D721Med (cell line): ENCODE measurements around the gene CALHM4.

Experiments
- DNase-seq: peaks from one replicate; pipeline ENCODE4 v3.0.0; 2011; ENCODE audit warnings: low spot score; ENCODE audit not compliant: insufficient read length
- FAIRE-seq: peaks from 2 replicates; lab custom pipeline; 2011; peaks lifted over from hg19 to GRCh38; lab: Jason Lieb, UNC
- TF ChIP-seq, protein P1 (sequence below): IDR thresholded peaks from 2 replicates; pipeline ENCODE4 v1.5.1; 2012; ENCODE audit warnings: mild to moderate bottlenecking, control low read depth; ENCODE audit not compliant: insufficient read depth; ENCODE audit errors: missing control alignments

The CALHM4 gene

DNA sequence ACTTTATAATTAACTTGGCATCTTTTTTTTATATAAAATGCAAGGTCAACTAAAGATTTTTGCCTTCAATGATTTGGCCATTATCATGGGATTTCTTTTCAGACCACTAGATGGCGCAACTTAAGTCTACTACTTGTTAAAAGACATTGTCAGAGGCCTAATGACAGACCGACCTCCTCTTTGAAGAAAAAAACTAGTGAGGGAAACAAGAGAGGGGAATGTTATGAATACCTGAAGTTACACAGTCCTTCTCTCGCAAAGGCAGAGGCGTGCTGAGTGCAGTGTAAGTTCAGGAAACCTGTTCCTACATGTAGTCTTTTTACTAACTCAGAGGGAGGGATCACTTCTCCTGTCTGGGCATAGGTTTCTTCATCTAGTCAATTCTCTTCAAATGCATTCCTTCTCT, 17.3 kb upstream of the CALHM4 start:
- FAIRE-seq (no peak), DNase-seq (no peak)
- TF ChIP-seq, protein P1, sequence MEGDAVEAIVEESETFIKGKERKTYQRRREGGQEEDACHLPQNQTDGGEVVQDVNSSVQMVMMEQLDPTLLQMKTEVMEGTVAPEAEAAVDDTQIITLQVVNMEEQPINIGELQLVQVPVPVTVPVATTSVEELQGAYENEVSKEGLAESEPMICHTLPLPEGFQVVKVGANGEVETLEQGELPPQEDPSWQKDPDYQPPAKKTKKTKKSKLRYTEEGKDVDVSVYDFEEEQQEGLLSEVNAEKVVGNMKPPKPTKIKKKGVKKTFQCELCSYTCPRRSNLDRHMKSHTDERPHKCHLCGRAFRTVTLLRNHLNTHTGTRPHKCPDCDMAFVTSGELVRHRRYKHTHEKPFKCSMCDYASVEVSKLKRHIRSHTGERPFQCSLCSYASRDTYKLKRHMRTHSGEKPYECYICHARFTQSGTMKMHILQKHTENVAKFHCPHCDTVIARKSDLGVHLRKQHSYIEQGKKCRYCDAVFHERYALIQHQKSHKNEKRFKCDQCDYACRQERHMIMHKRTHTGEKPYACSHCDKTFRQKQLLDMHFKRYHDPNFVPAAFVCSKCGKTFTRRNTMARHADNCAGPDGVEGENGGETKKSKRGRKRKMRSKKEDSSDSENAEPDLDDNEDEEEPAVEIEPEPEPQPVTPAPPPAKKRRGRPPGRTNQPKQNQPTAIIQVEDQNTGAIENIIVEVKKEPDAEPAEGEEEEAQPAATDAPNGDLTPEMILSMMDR, result peak; percentile 78

DNA sequence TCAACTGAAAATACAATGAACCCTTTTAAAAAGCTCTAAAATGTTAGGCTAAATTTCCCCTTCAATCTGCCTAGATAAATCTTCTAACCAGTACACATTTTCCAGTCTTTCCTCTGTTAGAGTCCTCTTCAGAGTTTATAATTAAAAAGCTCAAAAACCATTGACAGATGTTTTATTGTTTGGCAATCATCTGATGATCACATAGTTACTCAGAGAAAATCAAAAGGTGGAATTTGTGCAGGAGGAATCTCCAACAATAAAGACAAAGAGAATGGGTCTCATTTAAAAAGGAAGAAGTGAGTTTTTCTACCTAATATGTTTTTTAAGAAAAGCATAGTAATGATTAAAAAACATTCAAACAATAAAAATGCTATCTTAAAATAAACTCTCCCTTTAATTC, 11.1 kb upstream of the CALHM4 start:
- no peak for FAIRE-seq
- no peak for DNase-seq
- TF ChIP-seq, protein P1, result no peak

DNA sequence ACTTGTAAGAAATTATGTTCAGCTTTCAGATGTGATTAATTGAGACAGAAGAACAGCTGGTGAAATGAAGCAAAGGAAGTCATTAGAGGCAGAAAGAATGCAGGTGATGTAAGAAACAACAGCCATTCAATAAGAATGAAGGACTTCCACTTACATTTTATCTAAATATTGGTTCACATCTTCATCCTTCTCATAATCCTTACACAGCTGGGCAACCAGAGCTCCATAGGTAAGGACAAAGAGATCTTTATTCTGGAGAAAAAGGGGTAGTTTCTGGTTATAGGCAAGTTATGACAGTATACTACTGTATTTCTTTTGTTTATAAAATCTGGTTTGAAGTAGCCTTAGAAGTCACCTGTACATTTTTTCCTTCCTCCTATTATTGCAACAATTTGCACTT, 10.4 kb upstream of the CALHM4 start:
- DNase-seq, result no peak
- TF ChIP-seq, protein P1, result no peak
- no peak for FAIRE-seq

DNA sequence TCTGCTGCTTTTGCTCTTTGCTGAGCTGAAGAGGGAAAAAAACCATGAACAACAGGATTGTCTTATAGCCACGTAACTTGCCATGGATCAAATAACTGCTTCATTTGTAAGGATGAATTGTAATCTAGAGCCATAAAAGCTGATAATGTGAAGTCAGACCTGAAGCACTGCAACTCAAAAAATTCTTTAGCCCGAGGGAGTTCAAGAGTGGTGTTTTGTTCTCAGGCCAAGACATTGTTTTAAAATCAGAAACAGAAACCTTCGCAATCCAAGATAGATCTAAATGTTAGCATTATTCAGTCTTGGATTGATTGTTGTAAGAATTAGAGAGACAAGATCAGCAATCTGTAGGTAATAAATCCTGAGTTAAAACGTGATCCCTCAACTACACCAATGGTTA, 7.9 kb upstream of the CALHM4 start, which contains the start of gene TRAPPC3L:
TSS of gene TRAPPC3L (minus strand) at position 34 of the 400 bp plus-strand sequence. CDS start 170 bp downstream, outside the sequence.
- TF ChIP-seq, protein P1, result no peak
- DNase-seq, result no peak
- FAIRE-seq, result no peak

DNA sequence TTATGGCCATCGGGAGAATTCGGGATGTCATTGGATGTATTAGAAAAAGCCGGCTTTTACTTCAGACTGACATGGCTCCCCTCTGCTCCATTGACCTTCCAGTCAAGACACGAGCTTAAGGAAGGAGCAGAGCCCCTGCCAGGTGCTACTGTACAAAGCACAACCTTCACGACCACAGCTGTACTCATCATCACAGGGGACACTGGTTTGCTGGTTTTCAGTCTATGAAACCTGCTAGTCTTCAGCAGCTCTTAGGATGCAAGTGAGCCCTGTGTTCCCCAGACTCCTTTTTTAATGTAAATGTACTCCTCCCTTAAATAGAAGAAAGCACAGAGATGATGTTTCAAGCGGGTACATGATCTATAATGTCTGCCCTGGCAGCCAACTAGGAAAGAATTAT, 6.2 kb upstream of the CALHM4 start:
- FAIRE-seq, result no peak
- DNase-seq, result no peak
- TF ChIP-seq, protein P1, result no peak

DNA sequence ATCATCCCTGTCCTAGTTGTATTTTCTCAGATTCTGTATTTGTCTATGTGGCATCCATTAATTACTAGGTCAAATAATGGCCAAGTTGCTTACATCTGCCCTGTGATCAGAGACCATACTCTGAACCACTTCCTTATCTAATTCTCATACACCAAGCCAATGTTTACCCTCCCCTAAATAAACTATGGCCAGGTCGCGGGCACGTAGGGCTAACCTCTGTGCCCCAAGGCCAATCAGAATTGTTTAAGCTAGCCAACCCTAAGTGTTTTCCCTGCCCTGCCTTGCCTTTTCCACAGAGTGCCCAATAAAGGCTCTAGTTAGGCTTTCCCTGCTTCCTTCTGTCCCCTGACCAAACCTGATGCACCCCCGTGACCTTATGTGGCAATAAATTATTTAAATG, 2.8 kb upstream of the CALHM4 start:
- TF ChIP-seq, protein P1, result no peak
- no peak for FAIRE-seq
- DNase-seq, result no peak

DNA sequence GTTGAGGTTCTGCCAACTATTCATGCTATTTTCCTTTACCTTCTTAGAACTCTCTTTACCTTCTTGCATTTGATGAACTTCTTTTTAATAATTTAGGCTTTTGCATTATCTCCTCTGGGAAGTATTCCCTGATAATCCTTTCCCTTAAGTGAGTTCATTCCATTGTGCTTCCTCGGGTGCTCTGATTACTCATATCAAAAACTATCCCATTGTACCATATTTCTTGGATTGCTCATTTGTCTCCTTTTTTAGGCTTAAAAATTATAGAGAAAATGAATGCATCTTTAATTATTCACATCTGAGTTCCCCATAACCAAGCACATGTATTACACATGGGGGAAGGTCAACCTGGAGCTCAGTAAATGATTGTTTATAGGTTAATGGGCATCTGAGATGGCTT, 2.5 kb downstream of the CALHM4 start:
- DNase-seq, result no peak
- TF ChIP-seq, protein P1, result no peak
- FAIRE-seq, result no peak
